ENCODE results near the gene SYK. TPM values are rescaled to one million over a fixed set of nuclear protein-coding genes. Genes with fewer than 3 reads are reported as not detected.
A peak's percentile ranks its signal among the peaks of the same experiment; 100 is the strongest.

The SYK gene
- total RNA-seq, 6 experiments from 2014 or later = 3.0 to 10.9 (median 3.7) TPM

DNA sequence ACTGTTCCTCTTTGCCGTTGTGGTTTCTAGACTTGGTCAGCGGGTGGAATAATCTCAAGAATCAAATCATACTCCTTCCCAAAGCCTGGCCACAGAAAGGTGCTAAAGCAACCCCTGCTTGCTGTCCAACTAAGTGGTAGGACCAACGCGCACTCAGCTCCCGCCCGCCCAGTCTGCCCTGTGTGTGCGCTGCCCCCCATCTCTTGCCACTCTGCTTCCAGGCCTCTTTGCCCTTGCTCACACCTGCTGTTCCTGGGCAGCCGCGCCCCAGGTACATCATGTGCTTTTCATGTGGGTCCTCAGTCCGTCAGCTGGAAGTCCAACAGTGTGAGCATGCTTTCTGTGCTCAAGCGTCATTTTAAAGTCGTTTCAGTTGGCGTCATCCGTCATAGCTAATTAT is 65.5 kb downstream of the SYK start:
- TF ChIP-seq CTCF (IDR thresholded peaks at IDR 0.05) = no peak
- TF ChIP-seq POLR2A (IDR thresholded peaks at IDR 0.05) = no peak
- Histone ChIP-seq H3K4me3 (no peak overlapping the region), H3K27ac (no peak overlapping the region), H3K9me3 (no peaks in the 10 kb centered on the region), H3K36me3 (no peaks in the 10 kb centered on the region), H3K4me1 (no peaks in the 10 kb centered on the region), H3K27me3 (no peaks in the 10 kb centered on the region)
- no peak for DNase-seq
- ATAC-seq = no peak
- 89% methylated on average over 9 of the region's 14 CpGs for WGBS (ENCODE audit: insufficient coverage, low coverage, low lambda C conversion rate, missing lambda C conversion rate)
- intact Hi-C loops (cut with DNase I) = loop anchor here in 1 of 2 donors (10.0 kb wide), 1 partner anchor 722 kb away; no protein-coding TSS in a partner anchor

DNA sequence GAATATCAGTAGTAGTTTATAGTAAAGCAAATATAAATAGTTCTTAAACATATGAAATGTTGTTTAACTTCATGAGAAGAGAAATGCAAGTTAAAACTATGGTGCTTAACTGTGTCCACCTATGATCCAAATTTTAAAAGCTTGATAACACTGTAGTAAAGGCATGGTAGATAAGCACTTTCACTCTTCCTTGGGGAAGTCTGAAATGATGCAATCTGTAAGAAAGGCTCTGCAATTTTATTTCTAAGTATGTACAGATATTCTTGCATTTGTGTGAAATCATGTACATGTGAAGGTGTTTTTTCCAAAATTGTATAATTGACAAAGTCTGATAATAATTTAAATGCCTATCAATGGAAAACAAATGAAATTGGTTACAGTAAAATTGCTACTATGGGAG is 66.9 kb downstream of the SYK start:
- no peak overlapping the region for H3K4me3 ChIP-seq
- intact Hi-C loops (cut with DNase I) = loop anchor here in 1 of 2 donors (10.0 kb wide), 1 partner anchor 724 kb away; no protein-coding TSS in a partner anchor
- TF ChIP-seq CTCF (IDR thresholded peaks at IDR 0.05) (no peak), POLR2A (IDR thresholded peaks at IDR 0.05) (no peak)
- no peaks in the 10 kb centered on the region for H3K4me1 ChIP-seq
- no peaks in the 10 kb centered on the region for H3K27me3 ChIP-seq
- H3K27ac ChIP-seq = no peak overlapping the region
- ATAC-seq = no peak
- H3K36me3 ChIP-seq = no peaks in the 10 kb centered on the region
- no peaks in the 10 kb centered on the region for H3K9me3 ChIP-seq
- no peak for DNase-seq

GRCh38 chr9:90869361-90869760 is 67.7 kb downstream of the SYK start:
- no peaks in the 10 kb centered on the region for H3K9me3 ChIP-seq
- no peak overlapping the region for H3K27ac ChIP-seq
- intact Hi-C loops (cut with DNase I) = loop anchor here in 1 of 2 donors (10.0 kb wide), 1 partner anchor 725 kb away; no protein-coding TSS in a partner anchor
- DNase-seq = no peak
- no peaks in the 10 kb centered on the region for H3K36me3 ChIP-seq
- no peak overlapping the region for H3K4me3 ChIP-seq
- ATAC-seq = no peak
- TF ChIP-seq POLR2A (IDR thresholded peaks at IDR 0.05) (no peak), CTCF (IDR thresholded peaks at IDR 0.05) (no peak)
- H3K27me3 ChIP-seq = no peaks in the 10 kb centered on the region
- H3K4me1 ChIP-seq = no peaks in the 10 kb centered on the region

- Histone ChIP-seq H3K4me1 (no peaks in the 10 kb centered on the region), H3K9me3 (no peaks in the 10 kb centered on the region), H3K36me3 (no peaks in the 10 kb centered on the region), H3K4me3 (no peak overlapping the region), H3K27me3 (no peaks in the 10 kb centered on the region), H3K27ac (no peak overlapping the region)
- ATAC-seq (peak; percentile 65 to 72 (median 68)), DNase-seq (no peak)
- WGBS (ENCODE audit: insufficient coverage, low coverage, low lambda C conversion rate, missing lambda C conversion rate) = 4% methylated on average over 4 of the region's 4 CpGs
- no peak for TF ChIP-seq POLR2A (IDR thresholded peaks at IDR 0.05)
- TF ChIP-seq CTCF (IDR thresholded peaks at IDR 0.05) = peak; percentile 76 to 93 (median 88)
- intact Hi-C loops (cut with DNase I) = no loop called here
Measured at GRCh38 chr9:90870621-90871326, 69.2 kb downstream of the SYK start.
